Measurements from ENCODE around the gene UNC119B. TPM values are rescaled to one million over a fixed set of nuclear protein-coding genes. Genes with fewer than 3 reads are reported as not detected.

UNC119B gene
- polyA plus RNA-seq, 1 experiment: 41.9 TPM

GRCh38 chr12:120759591-120760348 is 49.5 kb downstream of the UNC119B start:
- ChIA-PET CTCF (no interaction called here), POLR2A (no interaction called here)
- Histone ChIP-seq H3K27ac (ENCODE audit: low read depth, low read length) (no peak overlapping the region), H3K9me3 (ENCODE audit: control insufficient read depth, insufficient read depth, low read length) (no peaks in the 10 kb centered on the region), H3K27me3 (ENCODE audit: control insufficient read depth, insufficient read depth, low read length) (no peaks in the 10 kb centered on the region), H3K4me3 (ENCODE audit: low read depth, low read length) (no peak overlapping the region)
- DNase-seq (ENCODE audit: low read depth, low spot score): no peak
- no peak for TF ChIP-seq CTCF (IDR thresholded peaks at IDR 0.05; ENCODE audit: low read depth, low read length)

- no peak for DNase-seq (ENCODE audit: low read depth, low spot score)
- Histone ChIP-seq H3K9me3 (ENCODE audit: control insufficient read depth, insufficient read depth, low read length) (no peaks in the 10 kb centered on the region), H3K27me3 (ENCODE audit: control insufficient read depth, insufficient read depth, low read length) (no peaks in the 10 kb centered on the region), H3K4me3 (ENCODE audit: low read depth, low read length) (no peak overlapping the region), H3K27ac (ENCODE audit: low read depth, low read length) (no peak overlapping the region)
- no peak for TF ChIP-seq CTCF (IDR thresholded peaks at IDR 0.05; ENCODE audit: low read depth, low read length)
- CTCF ChIA-PET: no interaction called here
- POLR2A ChIA-PET: no interaction called here
These were observed 50.3 kb downstream of the UNC119B start for GRCh38 chr12:120760349-120761254.

- TF ChIP-seq CTCF (IDR thresholded peaks at IDR 0.05; ENCODE audit: low read depth, low read length): no peak
- H3K27me3 ChIP-seq (ENCODE audit: control insufficient read depth, insufficient read depth, low read length): no peaks in the 10 kb centered on the region
- no peaks in the 10 kb centered on the region for H3K9me3 ChIP-seq (ENCODE audit: control insufficient read depth, insufficient read depth, low read length)
- ChIA-PET POLR2A (no interaction called here), CTCF (no interaction called here)
- DNase-seq (ENCODE audit: low read depth, low spot score): no peak
- no peak overlapping the region for H3K4me3 ChIP-seq (ENCODE audit: low read depth, low read length)
- H3K27ac ChIP-seq (ENCODE audit: low read depth, low read length): no peak overlapping the region
These were observed 51.3 kb downstream of the UNC119B start for GRCh38 chr12:120761519-120761934.

GRCh38 chr12:120762086-120762485 is 51.8 kb downstream of the UNC119B start:
- Histone ChIP-seq H3K9me3 (ENCODE audit: control insufficient read depth, insufficient read depth, low read length) (no peaks in the 10 kb centered on the region), H3K4me3 (ENCODE audit: low read depth, low read length) (no peak overlapping the region), H3K27me3 (ENCODE audit: control insufficient read depth, insufficient read depth, low read length) (no peaks in the 10 kb centered on the region), H3K27ac (ENCODE audit: low read depth, low read length) (no peak overlapping the region)
- ChIA-PET CTCF (no interaction called here), POLR2A (no interaction called here)
- no peak for TF ChIP-seq CTCF (IDR thresholded peaks at IDR 0.05; ENCODE audit: low read depth, low read length)
- DNase-seq (ENCODE audit: low read depth, low spot score): no peak

- H3K9me3 ChIP-seq (ENCODE audit: control insufficient read depth, insufficient read depth, low read length): no peaks in the 10 kb centered on the region
- no peak overlapping the region for H3K27ac ChIP-seq (ENCODE audit: low read depth, low read length)
- no peaks in the 10 kb centered on the region for H3K27me3 ChIP-seq (ENCODE audit: control insufficient read depth, insufficient read depth, low read length)
- DNase-seq (ENCODE audit: low read depth, low spot score): no peak
- no peak overlapping the region for H3K4me3 ChIP-seq (ENCODE audit: low read depth, low read length)
- TF ChIP-seq CTCF (IDR thresholded peaks at IDR 0.05; ENCODE audit: low read depth, low read length): no peak
- ChIA-PET POLR2A (no interaction called here), CTCF (no interaction called here)
These were observed 53.0 kb downstream of the UNC119B start for GRCh38 chr12:120763250-120763649.
